Trophoblast cell (in vitro differentiated cells and primary cell): ENCODE results near the gene MOV10.

ENCODE experiments used
- DNase-seq, 2 donors: peaks; one replicate each; pipeline ENCODE4 v3.0.0-alpha.2; 2016
- H2AFZ ChIP-seq: 2 replicates; pipeline ENCODE4 v1.6.1; 2013; ENCODE audit warnings: low read length, moderate library complexity, mild to moderate bottlenecking; ENCODE audit not compliant: insufficient read depth, poor library complexity
- H2AK5ac ChIP-seq: 2 replicates; pipeline ENCODE4 v1.6.1; 2013; ENCODE audit warnings: mild to moderate bottlenecking, low read length
- H2BK120ac ChIP-seq: 2 replicates; pipeline ENCODE4 v1.6.1; 2013; ENCODE audit warnings: low read length, mild to moderate bottlenecking, moderate library complexity; ENCODE audit not compliant: insufficient read depth, poor library complexity
- H2BK12ac ChIP-seq: 2 replicates; pipeline ENCODE4 v1.6.1; 2013; ENCODE audit warnings: mild to moderate bottlenecking, low read length, moderate library complexity
- H2BK5ac ChIP-seq: 2 replicates; pipeline ENCODE4 v1.6.1; 2013; ENCODE audit warnings: low read length, low read depth, moderate library complexity, mild to moderate bottlenecking; ENCODE audit not compliant: poor library complexity
- H3K14ac ChIP-seq: 2 replicates; pipeline ENCODE4 v1.6.1; 2013; ENCODE audit warnings: mild to moderate bottlenecking, low read length
- H3K18ac ChIP-seq: 2 replicates; pipeline ENCODE4 v1.6.1; 2013; ENCODE audit warnings: mild to moderate bottlenecking, low read length
- H3K23ac ChIP-seq: 2 replicates; pipeline ENCODE4 v1.6.1; 2013; ENCODE audit warnings: low read length
- H3K27ac ChIP-seq: 2 replicates; pipeline ENCODE4 v1.5.1; 2013; ENCODE audit warnings: low read depth, mild to moderate bottlenecking, inconsistent platforms, low read length, moderate library complexity
- H3K27me3 ChIP-seq: 2 replicates; pipeline ENCODE4 v1.6.1; 2013; ENCODE audit warnings: inconsistent platforms, mild to moderate bottlenecking, low read length, moderate library complexity; ENCODE audit not compliant: insufficient read depth
- H3K36me3 ChIP-seq, 2 experiments: 1 replicate in 1 of 2; 2 replicates in 1 of 2; pipeline ENCODE4 v1.6.1; 2013; ENCODE audit warnings: low read length in 2 of 2, mild to moderate bottlenecking in 2 of 2, moderate library complexity in 1 of 2; ENCODE audit not compliant: insufficient read depth in 2 of 2, control insufficient read depth in 1 of 2
- H3K4ac ChIP-seq: 2 replicates; pipeline ENCODE4 v1.6.1; 2013; ENCODE audit warnings: low read depth, mild to moderate bottlenecking, low read length, moderate library complexity
- H3K4me1 ChIP-seq, 2 experiments: 1 replicate in 1 of 2; 2 replicates in 1 of 2; pipeline ENCODE4 v1.6.1; 2013; ENCODE audit warnings: low read length in 2 of 2, mild to moderate bottlenecking in 2 of 2, moderate library complexity in 1 of 2; ENCODE audit not compliant: insufficient read depth in 2 of 2, control insufficient read depth in 1 of 2
- H3K4me2 ChIP-seq: 2 replicates; pipeline ENCODE4 v1.6.1; 2013; ENCODE audit warnings: inconsistent platforms, mild to moderate bottlenecking, low read length, moderate library complexity
- H3K4me3 ChIP-seq: 2 replicates; pipeline ENCODE4 v1.5.1; 2013; ENCODE audit warnings: mild to moderate bottlenecking, low read depth, low read length, inconsistent platforms
- H3K79me1 ChIP-seq: one replicate; pipeline ENCODE4 v1.6.1; 2013; ENCODE audit warnings: low read length
- H3K79me2 ChIP-seq: 2 replicates; pipeline ENCODE4 v1.6.1; 2013; ENCODE audit warnings: low read length, mild to moderate bottlenecking; ENCODE audit not compliant: control insufficient read depth, insufficient read depth, poor library complexity
- H3K9ac ChIP-seq: 2 replicates; pipeline ENCODE4 v1.6.1; 2013; ENCODE audit warnings: mild to moderate bottlenecking, low read length
- H3K9me3 ChIP-seq: 2 replicates; pipeline ENCODE4 v1.6.1; 2013; ENCODE audit warnings: low read depth, mild to moderate bottlenecking, control low read depth, inconsistent platforms, low read length; ENCODE audit not compliant: insufficient read depth
- H4K12ac ChIP-seq: 2 replicates; pipeline ENCODE4 v1.6.1; 2013; ENCODE audit warnings: low read depth, mild to moderate bottlenecking, low read length, moderate library complexity
- H4K8ac ChIP-seq: 2 replicates; pipeline ENCODE4 v1.6.1; 2013; ENCODE audit warnings: low read depth, mild to moderate bottlenecking, low read length, moderate library complexity
- H4K91ac ChIP-seq: one replicate; pipeline ENCODE4 v1.6.1; 2013; ENCODE audit warnings: low read depth, mild to moderate bottlenecking, low read length, moderate library complexity
- WGBS: extraction: QIAGEN DNeasy Blood & Tissue Kit; methylation state at CpG from one replicate; pipeline ENCODE4 v1.1.7; 2013; ENCODE audit warnings: missing lambda C conversion rate; ENCODE audit not compliant: insufficient read length, insufficient coverage; ENCODE audit errors: extremely low coverage; 5-methylcytosine and 5-hydroxymethylcytosine counted together

MOV10 gene

DNA sequence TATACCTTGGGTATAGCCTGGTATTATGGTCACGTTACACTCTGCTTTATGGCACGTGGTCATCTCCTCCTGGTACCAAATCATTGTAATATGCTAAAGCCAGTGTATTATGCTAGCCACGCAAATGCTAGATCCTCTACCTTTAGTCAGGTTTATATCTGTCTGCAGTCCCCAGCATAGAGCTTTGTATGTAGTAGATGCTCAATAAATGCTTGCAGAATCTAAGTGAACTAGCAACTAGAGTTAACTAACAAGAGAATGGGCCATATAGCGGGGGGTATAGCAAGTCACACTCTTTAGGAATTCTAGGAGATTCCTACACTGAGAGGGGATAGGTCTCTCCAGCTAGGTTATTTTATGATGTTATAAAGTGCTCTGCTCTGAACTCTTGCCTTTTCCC lies 3.0 kb downstream of the MOV10 start:
- Histone ChIP-seq H2BK12ac (no peak overlapping the region), H2AK5ac (no peak overlapping the region), H3K27me3 (no peaks in the 10 kb centered on the region), H3K14ac (no peak overlapping the region), H3K36me3 (no peaks in the 10 kb centered on the region), H3K4me2 (no peak overlapping the region), H2BK120ac (no peak overlapping the region), H3K27ac (no peak overlapping the region), H4K91ac (no peak overlapping the region), H3K23ac (no peak overlapping the region), H3K79me1 (peaks cover 14% of the 10 kb centered on the region), H3K18ac (no peak overlapping the region), H4K12ac (no peak overlapping the region), H2AFZ (no peak overlapping the region), H3K4me1 (peaks cover 0 to 5% of the 10 kb centered on the region in 2 experiments), H4K8ac (no peak overlapping the region), H3K4me3 (no peak overlapping the region), H3K4ac (no peak overlapping the region), H3K79me2 (peaks cover 12% of the 10 kb centered on the region), H3K9me3 (no peaks in the 10 kb centered on the region), H2BK5ac (no peak overlapping the region), H3K9ac (no peak overlapping the region)
- no peak for DNase-seq
- no CpG with 5 or more reads among the region's 4 CpGs for WGBS

DNA sequence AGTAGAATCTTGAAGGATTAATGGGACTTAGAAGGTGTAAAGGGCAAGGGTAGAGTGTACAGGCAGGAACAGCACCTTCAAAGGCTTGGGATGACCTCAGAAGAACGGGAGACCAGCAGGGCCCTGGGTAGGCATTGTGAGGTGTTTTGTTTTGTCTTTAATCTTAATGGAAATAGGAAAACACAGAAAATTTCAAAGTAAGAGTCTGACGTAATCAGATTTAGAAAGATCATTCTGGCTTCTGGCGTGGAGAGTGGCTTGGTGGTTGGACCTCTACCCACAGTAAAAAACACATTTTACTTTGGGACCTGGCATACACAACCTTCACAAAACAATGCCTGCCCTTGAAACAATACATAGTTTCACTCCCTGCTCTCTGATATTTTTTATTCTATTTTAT lies 4.1 kb downstream of the MOV10 start:
- H3K36me3 ChIP-seq: no peaks in the 10 kb centered on the region
- H2BK5ac ChIP-seq: no peak overlapping the region
- H3K9ac ChIP-seq: no peak overlapping the region
- no peak overlapping the region for H2BK120ac ChIP-seq
- no peak overlapping the region for H4K8ac ChIP-seq
- H3K14ac ChIP-seq: no peak overlapping the region
- no peak overlapping the region for H3K23ac ChIP-seq
- no peak overlapping the region for H4K91ac ChIP-seq
- no peak overlapping the region for H3K27ac ChIP-seq
- no peak overlapping the region for H2BK12ac ChIP-seq
- no peak overlapping the region for H2AFZ ChIP-seq
- no CpG with 5 or more reads among the region's 3 CpGs for WGBS
- no peak overlapping the region for H3K4me3 ChIP-seq
- no peaks in the 10 kb centered on the region for H3K9me3 ChIP-seq
- peaks cover 14% of the 10 kb centered on the region for H3K79me1 ChIP-seq
- no peak overlapping the region for H2AK5ac ChIP-seq
- no peak overlapping the region for H3K4ac ChIP-seq
- no peaks in the 10 kb centered on the region for H3K27me3 ChIP-seq
- H3K4me2 ChIP-seq: no peak overlapping the region
- H3K79me2 ChIP-seq: peaks cover 12% of the 10 kb centered on the region
- H3K18ac ChIP-seq: no peak overlapping the region
- no peak for DNase-seq
- H3K4me1 ChIP-seq: peaks cover 0 to 5% of the 10 kb centered on the region in 2 experiments
- no peak overlapping the region for H4K12ac ChIP-seq

DNA sequence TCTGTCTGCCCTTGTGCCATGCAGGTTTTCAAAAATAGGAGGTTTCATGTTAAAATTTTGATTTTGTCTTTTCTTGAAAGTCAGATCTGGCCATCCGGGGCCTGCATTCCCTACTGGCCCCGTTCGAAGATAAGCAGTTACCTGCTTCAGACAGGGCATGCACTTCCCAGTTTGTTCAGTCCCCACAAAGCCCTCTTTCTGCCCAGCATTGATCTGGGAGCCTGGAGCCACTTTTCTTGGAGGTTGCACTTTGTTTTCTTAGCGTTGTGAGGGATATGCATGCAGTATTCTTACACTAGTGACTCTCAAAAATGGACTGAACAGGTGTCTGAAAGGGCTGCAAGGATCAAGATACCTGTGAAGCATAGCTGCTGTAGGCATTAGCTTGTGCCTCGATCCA lies 11.5 kb downstream of the MOV10 start:
- Histone ChIP-seq H2BK120ac (no peak overlapping the region), H3K4me2 (no peak overlapping the region), H4K91ac (no peak overlapping the region), H3K18ac (no peak overlapping the region), H3K27me3 (no peaks in the 10 kb centered on the region), H2BK12ac (no peak overlapping the region), H4K8ac (no peak overlapping the region), H3K4me1 (peaks cover 7% of the 10 kb centered on the region in 2 experiments), H3K27ac (no peak overlapping the region), H3K9me3 (no peaks in the 10 kb centered on the region), H3K23ac (no peak overlapping the region), H3K4me3 (no peak overlapping the region), H3K79me1 (peaks cover 2% of the 10 kb centered on the region), H3K14ac (no peak overlapping the region), H3K79me2 (no peaks in the 10 kb centered on the region), H3K36me3 (peaks cover 7 to 9% of the 10 kb centered on the region in 2 experiments), H2AK5ac (no peak overlapping the region), H2BK5ac (no peak overlapping the region), H4K12ac (no peak overlapping the region), H2AFZ (no peak overlapping the region), H3K9ac (no peak overlapping the region), H3K4ac (no peak overlapping the region)
- DNase-seq: no peak
- WGBS: no CpG with 5 or more reads among the region's 5 CpGs

DNA sequence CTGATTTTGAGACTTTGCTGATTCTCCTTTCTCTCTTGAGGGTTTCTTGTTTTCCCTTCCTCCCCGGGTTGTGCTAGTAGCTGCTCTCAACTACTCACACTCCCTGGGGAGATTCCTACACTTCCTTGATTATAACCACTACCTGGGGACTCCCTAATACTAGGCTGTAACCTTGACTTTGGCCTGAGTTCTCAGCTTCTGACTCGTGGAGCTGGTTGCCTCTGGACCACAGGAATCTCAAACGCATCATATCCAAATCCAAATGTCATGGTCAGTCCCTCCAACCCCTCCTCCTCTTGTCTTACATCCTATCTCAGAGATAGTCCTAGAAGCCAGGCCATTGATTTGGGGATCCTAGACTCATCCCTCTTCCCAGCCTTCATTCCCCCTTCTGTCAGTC lies 12.0 kb downstream of the MOV10 start:
- H3K79me2 ChIP-seq: no peaks in the 10 kb centered on the region
- H3K27me3 ChIP-seq: no peaks in the 10 kb centered on the region
- no peak overlapping the region for H3K14ac ChIP-seq
- H2BK120ac ChIP-seq: no peak overlapping the region
- H2AFZ ChIP-seq: no peak overlapping the region
- no peak overlapping the region for H4K91ac ChIP-seq
- no peak overlapping the region for H4K8ac ChIP-seq
- no peak overlapping the region for H3K4me3 ChIP-seq
- no peak overlapping the region for H3K23ac ChIP-seq
- H3K9ac ChIP-seq: no peak overlapping the region
- H3K9me3 ChIP-seq: no peaks in the 10 kb centered on the region
- H3K4me2 ChIP-seq: no peak overlapping the region
- H3K18ac ChIP-seq: no peak overlapping the region
- DNase-seq: no peak
- no peak overlapping the region for H2BK12ac ChIP-seq
- no peak overlapping the region for H3K27ac ChIP-seq
- H2AK5ac ChIP-seq: no peak overlapping the region
- no peak overlapping the region for H4K12ac ChIP-seq
- H2BK5ac ChIP-seq: no peak overlapping the region
- peaks cover 2% of the 10 kb centered on the region for H3K79me1 ChIP-seq
- H3K36me3 ChIP-seq: peaks cover 8 to 10% of the 10 kb centered on the region in 2 experiments
- no peak overlapping the region for H3K4ac ChIP-seq
- WGBS: no CpG with 5 or more reads among the region's 3 CpGs
- H3K4me1 ChIP-seq: peaks cover 7% of the 10 kb centered on the region in 2 experiments
